Prostate gland (tissue), 2 donors: ENCODE measurements around the gene GPR18.

ENCODE experiments used
- CTCF ChIP-seq, 4 experiments: fragments of 200-600 bp in 2 of 4; fragments of 450-650 bp in 2 of 4; sonication (generic) in 2 of 4; IDR thresholded peaks; 1 replicate in 3 of 4; 2 replicates in 1 of 4; pipeline ENCODE4 v1.5.1; 2016 to 2019; ENCODE audit warnings: antibody characterized with exemption in 4 of 4, mild to moderate bottlenecking in 2 of 4, moderate library complexity in 2 of 4
- POLR2A ChIP-seq: fragments of 450-650 bp; IDR thresholded peaks from one replicate; pipeline ENCODE4 v1.6.1; 2016; ENCODE audit warnings: antibody characterized with exemption, mild to moderate bottlenecking
- POLR2AphosphoS5 ChIP-seq: sonication (generic); formaldehyde crosslinking; IDR thresholded peaks from one replicate; pipeline ENCODE4 v1.6.1; 2017; ENCODE audit warnings: antibody characterized with exemption

GRCh38 chr13:99208845-99209527 lies 49.2 kb downstream of the GPR18 start:
- TF ChIP-seq CTCF (IDR thresholded peaks at IDR 0.05) (no peak), POLR2A (no peak), POLR2AphosphoS5 (no peak)
